ENCODE measurements around the gene PITPNM3. TPM values are rescaled to one million over a fixed set of nuclear protein-coding genes. Genes with fewer than 3 reads are reported as not detected.

The PITPNM3 gene
- total RNA-seq, 1 donor from 2014 or later = 0.82 TPM

GRCh38 chr17:6465206-6466003, 91.0 kb downstream of the PITPNM3 start:
- DNase-seq (ENCODE audit: extremely low read depth, low read depth, low spot score) = no peak

- DNase-seq (ENCODE audit: extremely low read depth, low read depth, low spot score) = no peak
Measured at GRCh38 chr17:6464446-6465041, 91.8 kb downstream of the PITPNM3 start.

GRCh38 chr17:6463616-6464445, 92.5 kb downstream of the PITPNM3 start:
- no peak for DNase-seq (ENCODE audit: extremely low read depth, low read depth, low spot score)

- no peak for DNase-seq (ENCODE audit: extremely low read depth, low read depth, low spot score)
Measured at GRCh38 chr17:6462692-6463091, 93.7 kb downstream of the PITPNM3 start.

- no peak for DNase-seq (ENCODE audit: extremely low read depth, low read depth, low spot score)
Measured at GRCh38 chr17:6461792-6462524, 94.4 kb downstream of the PITPNM3 start.

GRCh38 chr17:6461246-6461645, 95.1 kb downstream of the PITPNM3 start:
- no peak for DNase-seq (ENCODE audit: extremely low read depth, low read depth, low spot score)

- no peak for DNase-seq (ENCODE audit: extremely low read depth, low read depth, low spot score)
Measured at GRCh38 chr17:6460531-6461161, 95.7 kb downstream of the PITPNM3 start.

- DNase-seq (ENCODE audit: extremely low read depth, low read depth, low spot score) = no peak
Measured at GRCh38 chr17:6458460-6458950, 97.8 kb downstream of the PITPNM3 start.

GRCh38 chr17:6457688-6458459, 98.5 kb downstream of the PITPNM3 start:
- no peak for DNase-seq (ENCODE audit: extremely low read depth, low read depth, low spot score)

- DNase-seq (ENCODE audit: extremely low read depth, low read depth, low spot score) = no peak
Measured at GRCh38 chr17:6456914-6457687, 99.3 kb downstream of the PITPNM3 start.

GRCh38 chr17:6456321-6456720, 100.0 kb downstream of the PITPNM3 start:
- no peak for DNase-seq (ENCODE audit: extremely low read depth, low read depth, low spot score)

- no peak for DNase-seq (ENCODE audit: extremely low read depth, low read depth, low spot score)
Measured at GRCh38 chr17:6455321-6455705, 101.0 kb downstream of the PITPNM3 start.

GRCh38 chr17:6454495-6455320, 101.6 kb downstream of the PITPNM3 start:
- no peak for DNase-seq (ENCODE audit: extremely low read depth, low read depth, low spot score)

- no peak for DNase-seq (ENCODE audit: extremely low read depth, low read depth, low spot score)
Measured at GRCh38 chr17:6453279-6454024, 102.9 kb downstream of the PITPNM3 start.

- no peak for DNase-seq (ENCODE audit: extremely low read depth, low read depth, low spot score)
Measured at GRCh38 chr17:6452471-6453266, 103.7 kb downstream of the PITPNM3 start.

All from glomerular endothelial cell (primary cell).